K562 (cell line): ENCODE measurements around the gene TMEM79. TPM values are rescaled to one million over a fixed set of nuclear protein-coding genes. Genes with fewer than 3 reads are reported as not detected.

Experiments
- ATAC-seq: fragments of 200-7000 bp; cut with Tn5 transposase; 3 replicates; pipeline ENCODE4 v1.9.1; 2020; ENCODE audit warnings: moderate library complexity
- BruUV-seq: library from RNA; stranded (reverse); fragments of 400-500 nt; replicated peaks from 2 replicates; lab custom pipeline; 2021; lab: Mats Ljungman, UMichigan
- CTCF ChIA-PET: fragments of 300-600 bp; formaldehyde crosslinking; extraction: SDS; loops from one replicate; lab custom pipeline; 2021; ENCODE audit warnings: low intra/inter-chr PET ratio; lab: Yijun Ruan, JAX
- POLR2A ChIA-PET: fragments of 300-600, 350-650 bp; sonication (Branson Sonifier 250); formaldehyde crosslinking; extraction: SDS; loops from one replicate; lab custom pipeline; 2021; ENCODE audit warnings: antibody characterized with exemption, inconsistent platforms; lab: Yijun Ruan, JAX
- DNase-seq, 4 experiments: peaks; one replicate each; pipeline versions ENCODE4 v3.0.0 to v3.0.0-alpha.2; 2011 to 2018; ENCODE audit warnings: low spot score in 3 of 4, mixed read lengths in 3 of 4; ENCODE audit errors: extremely low read depth in 1 of 4
- FAIRE-seq: peaks from 2 replicates; lab custom pipeline; 2011; peaks lifted over from hg19 to GRCh38; lab: Jason Lieb, UNC
- H2AFZ ChIP-seq: 2 replicates; pipeline ENCODE4 v1.6.0; 2011; ENCODE audit warnings: low read depth, low read length, control low read depth, inconsistent platforms
- H3K27ac ChIP-seq: fragments of 200-600 bp; 3 replicates; pipeline ENCODE4 v1.8.0; 2011; ENCODE audit warnings: low read depth, mild to moderate bottlenecking, control low read depth, inconsistent platforms, low read length, moderate library complexity, mixed read lengths; ENCODE audit errors: extremely low read depth
- H3K27me3 ChIP-seq, 2 experiments: fragments of 300-600 bp in 1 of 2; 2 replicates in 1 of 2; 3 replicates in 1 of 2; pipeline versions ENCODE4 v1.6.0 to v1.8.0; 2011; ENCODE audit warnings: inconsistent platforms in 2 of 2, low read length in 2 of 2, mild to moderate bottlenecking in 1 of 2, mixed read lengths in 1 of 2, moderate library complexity in 1 of 2; ENCODE audit not compliant: control insufficient read depth in 2 of 2, insufficient read depth in 2 of 2
- H3K36me3 ChIP-seq: fragments of 300-600 bp; 3 replicates; pipeline ENCODE4 v1.8.0; 2011; ENCODE audit warnings: mild to moderate bottlenecking, low read length, inconsistent platforms; ENCODE audit not compliant: control insufficient read depth, insufficient read depth
- H3K4me1 ChIP-seq, 2 experiments: fragments of 200-600 bp in 1 of 2; replicated peaks in 1 of 2; 2 replicates in 1 of 2; 3 replicates in 1 of 2; pipeline versions ENCODE4 v1.5.1 to v1.8.0; 2011; ENCODE audit warnings: inconsistent platforms in 2 of 2, low read length in 2 of 2, mild to moderate bottlenecking in 1 of 2, mixed read lengths in 1 of 2, moderate library complexity in 1 of 2; ENCODE audit not compliant: control insufficient read depth in 2 of 2, insufficient read depth in 2 of 2
- H3K4me2 ChIP-seq: 2 replicates; pipeline ENCODE4 v1.6.1; 2011; ENCODE audit warnings: low read length, control low read depth, inconsistent platforms, mixed read lengths; ENCODE audit not compliant: insufficient read depth
- H3K4me3 ChIP-seq: fragments of 200-600 bp; sonication (generic), shearing (Covaris generic); 2 replicates; pipeline ENCODE4 v1.5.1; 2016; ENCODE audit warnings: control low read depth, inconsistent platforms
- H3K79me2 ChIP-seq: fragments of 200-600 bp; 3 replicates; pipeline ENCODE4 v1.8.0; 2011; ENCODE audit warnings: low read length, inconsistent platforms; ENCODE audit not compliant: control insufficient read depth, insufficient read depth
- H3K9ac ChIP-seq, 2 experiments: 2 replicates each; pipeline versions ENCODE4 v1.6.0 to v1.6.1; 2011; ENCODE audit warnings: low read depth in 2 of 2, low read length in 2 of 2, control low read depth in 1 of 2, inconsistent platforms in 1 of 2, mild to moderate bottlenecking in 1 of 2, mixed read lengths in 1 of 2; ENCODE audit not compliant: insufficient read depth in 1 of 2
- H3K9me1 ChIP-seq: one replicate; pipeline ENCODE4 v1.6.0; 2011; ENCODE audit warnings: inconsistent platforms, mild to moderate bottlenecking, low read length, moderate library complexity; ENCODE audit not compliant: control insufficient read depth, insufficient read depth
- H3K9me3 ChIP-seq: replicated peaks from 2 replicates; pipeline ENCODE4 v1.5.1; 2011; ENCODE audit warnings: low read depth, low read length, inconsistent platforms; ENCODE audit not compliant: control insufficient read depth, insufficient read depth
- H4K20me1 ChIP-seq: replicated peaks from 2 replicates; pipeline ENCODE4 v1.6.1; 2011; ENCODE audit warnings: low read length, inconsistent platforms, mixed read lengths; ENCODE audit not compliant: control insufficient read depth, insufficient read depth
- CXXC5 ChIP-seq: fragments of 250-450 bp; sonication (Bioruptor Pico); IDR thresholded peaks from 2 replicates; pipeline ENCODE4 v1.8.0; 2022; ENCODE audit warnings: inconsistent platforms, mild to moderate bottlenecking, moderate library complexity
- DACH1 ChIP-seq: fragments of 450-650 bp; IDR thresholded peaks from 2 replicates; pipeline ENCODE4 v1.6.1; 2018; ENCODE audit not compliant: partially characterized antibody
- ERF ChIP-seq: fragments of 450-650 bp; formaldehyde crosslinking; IDR thresholded peaks from 2 replicates; pipeline ENCODE4 v1.4.0; 2020; ENCODE audit warnings: mild to moderate bottlenecking, mixed read lengths
- ETS2 ChIP-seq: IDR thresholded peaks from 2 replicates; pipeline ENCODE4 v1.6.1; 2016; ENCODE audit warnings: borderline replicate concordance, missing genetic modification characterization, mild to moderate bottlenecking, moderate library complexity, missing compliant biosample characterization; ENCODE audit not compliant: poor library complexity, severe bottlenecking
- MXI1 ChIP-seq: IDR thresholded peaks from 2 replicates; pipeline ENCODE4 v1.6.1; 2011; ENCODE audit warnings: low read depth, mild to moderate bottlenecking, improper control_type of control experiment, low read length
- SAP30 ChIP-seq: fragments of 200-600 bp; sonication (generic); IDR thresholded peaks from 2 replicates; pipeline ENCODE4 v1.6.1; 2012; ENCODE audit warnings: borderline replicate concordance, low read depth, mild to moderate bottlenecking, moderate library complexity, low read length, control low read depth, inconsistent platforms; ENCODE audit not compliant: insufficient read depth, poor library complexity, severe bottlenecking
- SP1 ChIP-seq: sonication (generic); formaldehyde crosslinking; IDR thresholded peaks from 2 replicates; pipeline ENCODE4 v1.8.1; 2022; ENCODE audit warnings: mild to moderate bottlenecking, missing genetic modification reagents
- STAT5A ChIP-seq: IDR thresholded peaks from 2 replicates; pipeline ENCODE4 v1.6.1; 2012; ENCODE audit warnings: low read length, inconsistent platforms, borderline replicate concordance
- WHSC1 ChIP-seq: IDR thresholded peaks from one replicate; pipeline ENCODE4 v1.6.1; 2012; ENCODE audit warnings: low read length, control low read depth, inconsistent platforms
- ZNF23 ChIP-seq: fragments of 250-450 bp; sonication (Bioruptor Pico); IDR thresholded peaks from 2 replicates; pipeline ENCODE4 v1.4.0; 2020; ENCODE audit warnings: mild to moderate bottlenecking
- WGBS: fragments of 100-300 bp; shearing (Covaris generic); methylation state at CpG from one replicate; pipeline ENCODE4 v1.1.6; 2016; ENCODE audit warnings: low coverage, mixed read lengths; ENCODE audit not compliant: insufficient coverage; ENCODE audit errors: missing lambda C conversion rate; 5-methylcytosine and 5-hydroxymethylcytosine counted together
- in situ Hi-C: fragments of 300-500 bp; cut with MboI; formaldehyde crosslinking; loops from 4 replicates; pipeline ENCODE4 v1.15.0; 2018; ENCODE audit warnings: inconsistent platforms, mixed read lengths
- intact Hi-C: fragments of 100-400 bp; cut with micrococcal nuclease; formaldehyde crosslinking; loops from 2 replicates; pipeline ENCODE4 v1.14.2; 2022
- polyA plus RNA-seq, 8 experiments: library from polyadenylated mRNA; depleted of rRNA in 4 of 8; stranded (reverse) in 5 of 8; unstranded in 3 of 8; fragments of >200 nt; fragmentation: Nextera tagmentation in 2 of 8; fragmentation: Illumina TruSeq in 1 of 8; extraction: Ambion mirVana in 2 of 8; extraction: Trizol in 1 of 8; gene quantifications; 2 replicates each; pipeline versions ENCODE4 v1.2.1 to v1.2.3, GENCODE V29; 2011 to 2014; ENCODE audit warnings: inconsistent platforms in 1 of 8, missing spikeins in 1 of 8
- total RNA-seq, 7 experiments: library from RNA; depleted of rRNA in 6 of 7; stranded (reverse); fragments of >200 nt in 6 of 7; fragmentation: Illumina TruSeq in 2 of 7; extraction: Trizol in 2 of 7; gene quantifications; 2 replicates each; pipeline versions ENCODE4 v1.2.1 to v1.2.3, GENCODE V29; 2011 to 2021; ENCODE audit warnings: low replicate concordance in 1 of 7
- TF ChIP-seq, protein P1 (sequence below): fragments of 450-650 bp; IDR thresholded peaks from 2 replicates; pipeline ENCODE4 v1.6.1; 2018; ENCODE audit not compliant: partially characterized antibody
- TF ChIP-seq, protein P2 (sequence below): sonication (generic); formaldehyde crosslinking; IDR thresholded peaks from 2 replicates; pipeline ENCODE4 v1.8.0; 2022; ENCODE audit warnings: missing genetic modification reagents, mild to moderate bottlenecking, moderate library complexity, borderline replicate concordance
- TF ChIP-seq, protein P3 (sequence below): fragments of 450-650 bp; formaldehyde crosslinking; IDR thresholded peaks from 2 replicates; pipeline ENCODE4 v1.4.0; 2020; ENCODE audit warnings: mild to moderate bottlenecking

The TMEM79 gene
- total and polyA plus RNA-seq, 9 of the 15 experiments (the other 6 are each of a cell fraction or from before 2014, with no cell fraction given): 0.69 to 6.8 (median 4.0) TPM

DNA sequence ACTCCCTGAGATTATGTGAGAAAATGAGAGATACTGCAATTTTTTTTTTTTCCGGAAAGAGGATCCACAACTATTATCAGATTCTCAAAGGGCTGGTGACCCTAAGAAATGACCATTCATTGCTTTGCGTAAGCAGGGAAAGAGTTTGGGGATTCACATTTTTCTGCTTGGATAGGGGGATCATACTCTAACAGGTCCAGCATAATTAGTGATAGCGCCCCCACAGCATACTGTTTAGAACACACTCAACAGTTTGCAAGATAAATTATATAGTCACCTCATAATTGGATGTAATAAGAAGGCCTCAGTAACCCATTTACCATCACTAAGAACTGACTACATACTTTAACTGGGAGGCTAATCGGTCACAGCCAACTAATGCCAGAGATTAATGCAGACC lies 52.1 kb downstream of the TMEM79 start (continued):
- TF ChIP-seq, protein P1, sequence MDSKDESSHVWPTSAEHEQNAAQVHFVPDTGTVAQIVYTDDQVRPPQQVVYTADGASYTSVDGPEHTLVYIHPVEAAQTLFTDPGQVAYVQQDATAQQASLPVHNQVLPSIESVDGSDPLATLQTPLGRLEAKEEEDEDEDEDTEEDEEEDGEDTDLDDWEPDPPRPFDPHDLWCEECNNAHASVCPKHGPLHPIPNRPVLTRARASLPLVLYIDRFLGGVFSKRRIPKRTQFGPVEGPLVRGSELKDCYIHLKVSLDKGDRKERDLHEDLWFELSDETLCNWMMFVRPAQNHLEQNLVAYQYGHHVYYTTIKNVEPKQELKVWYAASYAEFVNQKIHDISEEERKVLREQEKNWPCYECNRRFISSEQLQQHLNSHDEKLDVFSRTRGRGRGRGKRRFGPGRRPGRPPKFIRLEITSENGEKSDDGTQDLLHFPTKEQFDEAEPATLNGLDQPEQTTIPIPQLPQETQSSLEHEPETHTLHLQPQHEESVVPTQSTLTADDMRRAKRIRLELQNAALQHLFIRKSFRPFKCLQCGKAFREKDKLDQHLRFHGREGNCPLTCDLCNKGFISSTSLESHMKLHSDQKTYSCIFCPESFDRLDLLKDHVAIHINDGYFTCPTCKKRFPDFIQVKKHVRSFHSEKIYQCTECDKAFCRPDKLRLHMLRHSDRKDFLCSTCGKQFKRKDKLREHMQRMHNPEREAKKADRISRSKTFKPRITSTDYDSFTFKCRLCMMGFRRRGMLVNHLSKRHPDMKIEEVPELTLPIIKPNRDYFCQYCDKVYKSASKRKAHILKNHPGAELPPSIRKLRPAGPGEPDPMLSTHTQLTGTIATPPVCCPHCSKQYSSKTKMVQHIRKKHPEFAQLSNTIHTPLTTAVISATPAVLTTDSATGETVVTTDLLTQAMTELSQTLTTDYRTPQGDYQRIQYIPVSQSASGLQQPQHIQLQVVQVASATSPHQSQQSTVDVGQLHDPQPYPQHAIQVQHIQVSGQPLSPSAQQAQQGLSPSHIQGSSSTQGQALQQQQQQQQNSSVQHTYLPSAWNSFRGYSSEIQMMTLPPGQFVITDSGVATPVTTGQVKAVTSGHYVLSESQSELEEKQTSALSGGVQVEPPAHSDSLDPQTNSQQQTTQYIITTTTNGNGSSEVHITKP: peak; percentile 45
- TF ChIP-seq SP1 (CRISPR knock-in tag) (0 out of 2 replicates have a peak, but pooled peaks have one; percentile 16), ERF (CRISPR knock-in tag) (no peak), MXI1 (no peak), ZNF23 (CRISPR knock-in tag) (no peak)

DNA sequence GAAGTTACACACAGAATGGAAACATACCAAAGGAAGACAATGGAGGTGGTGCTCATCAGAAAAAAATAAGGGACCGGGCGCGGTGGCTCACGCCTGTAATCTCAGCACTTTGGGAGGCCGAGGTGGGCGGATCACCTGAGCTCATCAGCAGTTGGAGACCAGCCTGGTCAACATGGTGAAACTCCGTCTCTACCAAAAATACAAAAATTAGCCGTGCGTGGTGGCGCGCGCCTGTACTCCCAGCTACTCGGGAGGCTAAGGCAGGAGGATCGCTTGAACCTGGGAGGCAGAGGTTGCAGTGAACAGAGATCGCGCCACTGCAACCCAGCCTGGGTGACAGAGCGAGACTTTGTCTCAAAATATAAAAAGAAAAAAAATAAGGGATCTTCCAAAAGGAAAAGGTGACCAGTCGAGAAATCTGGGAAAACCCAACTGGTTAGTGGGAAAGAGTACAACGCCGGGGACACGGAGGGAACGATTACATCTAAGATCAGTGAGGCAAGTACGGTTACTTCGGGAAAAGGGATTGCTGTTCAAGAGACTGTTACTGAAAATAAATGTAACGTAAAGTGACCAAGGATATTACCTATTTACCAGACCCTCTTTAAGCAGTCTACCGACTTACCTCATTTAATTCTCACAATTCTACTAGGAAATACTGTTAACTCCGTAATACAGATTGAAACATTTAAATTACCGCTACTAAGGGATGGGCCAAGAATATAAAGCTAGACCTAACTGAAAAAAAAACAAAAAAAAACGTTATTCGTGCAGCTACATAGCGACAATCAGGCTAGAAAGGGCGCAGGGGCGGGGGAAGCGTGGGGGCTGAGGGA lies 53.1 kb downstream of the TMEM79 start:
- Histone ChIP-seq H3K27ac (peak overlapping the region; percentile 86), H3K79me2 (peaks cover 59% of the 10 kb centered on the region), H3K36me3 (peaks cover 46% of the 10 kb centered on the region), H2AFZ (peak overlapping the region; percentile 89), H3K9ac (peak overlapping the region; percentile 91 to 96), H3K4me3 (peak overlapping the region; percentile 63), H3K27me3 (no peaks in the 10 kb centered on the region), H3K4me2 (peak overlapping the region; percentile 90), H3K9me3 (no peaks in the 10 kb centered on the region), H3K4me1 (peaks cover 0 to 9% of the 10 kb centered on the region in 2 experiments; a peak in 3 of 5 replicates), H4K20me1 (peaks cover 20% of the 10 kb centered on the region), H3K9me1 (no peaks in the 10 kb centered on the region)
- intact Hi-C loops (loop anchor here (5.0 kb wide), 1 partner anchor 165 kb away; the partner anchor contains the start of gene MEF2D), in situ Hi-C loops (no loop called here)
- DNase-seq (peak in 2 of 4 experiments; percentile 29 to 36), ATAC-seq (peak; percentile 23), FAIRE-seq (no peak)
- ChIA-PET POLR2A (interaction anchor here (0.6 to 1.2 kb wide), 9 partner anchors 15 to 105 kb away, joined by 3 to 5 read pairs (median 3); no protein-coding TSS in a partner anchor), CTCF (interaction anchor here (0.6 kb wide), 1 partner anchor 108 kb away, joined by 3 read pairs; no protein-coding TSS in a partner anchor)
- BruUV-seq: TSS peak; percentile 43
- WGBS: 0% methylated on average over 34 of the region's 34 CpGs
- TF ChIP-seq CXXC5 (CRISPR knock-in tag): 0 out of 2 replicates have a peak, but pooled peaks have one; percentile 13
- TF ChIP-seq ETS2 (tag): no peak
- TF ChIP-seq STAT5A: no peak
- TF ChIP-seq, protein P2, sequence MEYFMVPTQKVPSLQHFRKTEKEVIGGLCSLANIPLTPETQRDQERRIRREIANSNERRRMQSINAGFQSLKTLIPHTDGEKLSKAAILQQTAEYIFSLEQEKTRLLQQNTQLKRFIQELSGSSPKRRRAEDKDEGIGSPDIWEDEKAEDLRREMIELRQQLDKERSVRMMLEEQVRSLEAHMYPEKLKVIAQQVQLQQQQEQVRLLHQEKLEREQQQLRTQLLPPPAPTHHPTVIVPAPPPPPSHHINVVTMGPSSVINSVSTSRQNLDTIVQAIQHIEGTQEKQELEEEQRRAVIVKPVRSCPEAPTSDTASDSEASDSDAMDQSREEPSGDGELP (CRISPR knock-in tag): 0 out of 2 replicates have a peak, but pooled peaks have one; percentile 25
- TF ChIP-seq DACH1: no peak
- peak; percentile 62 for TF ChIP-seq SAP30
- TF ChIP-seq, protein P3, sequence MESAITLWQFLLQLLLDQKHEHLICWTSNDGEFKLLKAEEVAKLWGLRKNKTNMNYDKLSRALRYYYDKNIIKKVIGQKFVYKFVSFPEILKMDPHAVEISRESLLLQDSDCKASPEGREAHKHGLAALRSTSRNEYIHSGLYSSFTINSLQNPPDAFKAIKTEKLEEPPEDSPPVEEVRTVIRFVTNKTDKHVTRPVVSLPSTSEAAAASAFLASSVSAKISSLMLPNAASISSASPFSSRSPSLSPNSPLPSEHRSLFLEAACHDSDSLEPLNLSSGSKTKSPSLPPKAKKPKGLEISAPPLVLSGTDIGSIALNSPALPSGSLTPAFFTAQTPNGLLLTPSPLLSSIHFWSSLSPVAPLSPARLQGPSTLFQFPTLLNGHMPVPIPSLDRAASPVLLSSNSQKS (CRISPR knock-in tag): no peak
- TF ChIP-seq WHSC1: no peak
